HepG2 (cell line): Measurements from ENCODE around the gene LDB3. TPM values are rescaled to one million over a fixed set of nuclear protein-coding genes. Genes with fewer than 3 reads are reported as not detected.
A peak's percentile ranks its signal among the peaks of the same experiment; 100 is the strongest.

Experiments used
- ATAC-seq: fragments of 200-7000 bp; cut with Tn5 transposase; 3 replicates; pipeline ENCODE4 v1.9.1; 2020; ENCODE audit warnings: mild to moderate bottlenecking, moderate library complexity
- BruUV-seq: library from RNA; stranded (reverse); fragments of 400-500 nt; replicated peaks from 2 replicates; lab custom pipeline; 2021; lab: Mats Ljungman, UMichigan
- CTCF ChIA-PET: fragments of 300-600 bp; formaldehyde crosslinking; extraction: SDS; loops from one replicate; lab custom pipeline; 2021; ENCODE audit warnings: low total read pairs, inconsistent platforms, low intra/inter-chr PET ratio; lab: Yijun Ruan, JAX
- POLR2A ChIA-PET: fragments of 350-600 bp; sonication (Branson Sonifier 250); formaldehyde crosslinking; loops from one replicate; lab custom pipeline; 2020; ENCODE audit warnings: antibody characterized with exemption, inconsistent platforms; lab: Yijun Ruan, JAX
- DNase-seq: peaks from one replicate; pipeline ENCODE4 v3.0.0-alpha.2; 2015; ENCODE audit warnings: low spot score
- FAIRE-seq: peaks from 3 replicates; lab custom pipeline; 2011; peaks lifted over from hg19 to GRCh38; lab: Jason Lieb, UNC
- H2AFZ ChIP-seq: one replicate; pipeline ENCODE4 v1.6.1; 2011; ENCODE audit warnings: low read length, inconsistent platforms
- H3K27ac ChIP-seq: fragments of 300-600 bp; 3 replicates; pipeline ENCODE4 v1.8.0; 2011; ENCODE audit warnings: mixed run types, mild to moderate bottlenecking, mixed read lengths, low read length, inconsistent platforms; ENCODE audit not compliant: insufficient read depth; ENCODE audit errors: extremely low read length
- H3K27me3 ChIP-seq, 2 experiments: fragments of 200-600 bp in 1 of 2; 2 replicates in 1 of 2; 3 replicates in 1 of 2; pipeline versions ENCODE4 v1.6.0 to v1.8.0; 2011; ENCODE audit warnings: low read length in 2 of 2, mild to moderate bottlenecking in 2 of 2, moderate library complexity in 2 of 2, inconsistent platforms in 1 of 2; ENCODE audit not compliant: insufficient read depth in 2 of 2, control insufficient read depth in 1 of 2
- H3K36me3 ChIP-seq, 2 experiments: fragments of 200-600 bp in 1 of 2; replicated peaks in 1 of 2; 2 replicates in 1 of 2; 3 replicates in 1 of 2; pipeline versions ENCODE4 v1.5.1 to v1.8.0; 2011; ENCODE audit warnings: low read length in 2 of 2, inconsistent platforms in 1 of 2; ENCODE audit not compliant: insufficient read depth in 2 of 2, control insufficient read depth in 1 of 2
- H3K4me1 ChIP-seq: 2 replicates; pipeline ENCODE4 v1.5.1; 2012; ENCODE audit warnings: low read length, inconsistent platforms; ENCODE audit not compliant: insufficient read depth
- H3K4me2 ChIP-seq: 2 replicates; pipeline ENCODE4 v1.6.0; 2011; ENCODE audit warnings: low read depth, low read length, inconsistent platforms
- H3K4me3 ChIP-seq, 3 experiments: fragments of 200-600 bp in 1 of 3; sonication (generic), shearing (Covaris generic) in 1 of 3; replicated peaks in 1 of 3; 2 replicates each; pipeline ENCODE4 v1.5.1; 2011 to 2016; ENCODE audit warnings: low read length in 3 of 3, inconsistent platforms in 2 of 3, low read depth in 2 of 3, mild to moderate bottlenecking in 2 of 3, control low read depth in 1 of 3, mixed read lengths in 1 of 3; ENCODE audit not compliant: insufficient read depth in 1 of 3
- H3K79me2 ChIP-seq: one replicate; pipeline ENCODE4 v1.6.1; 2011; ENCODE audit warnings: low read length, inconsistent platforms; ENCODE audit not compliant: insufficient read depth
- H3K9ac ChIP-seq: 2 replicates; pipeline ENCODE4 v1.6.0; 2011; ENCODE audit warnings: mild to moderate bottlenecking, low read depth, low read length, inconsistent platforms; ENCODE audit not compliant: insufficient read depth
- H3K9me3 ChIP-seq: 2 replicates; pipeline ENCODE4 v1.5.1; 2012; ENCODE audit warnings: mild to moderate bottlenecking, low read length
- H4K20me1 ChIP-seq: 2 replicates; pipeline ENCODE4 v1.6.0; 2011; ENCODE audit warnings: inconsistent platforms, mild to moderate bottlenecking, low read length, moderate library complexity; ENCODE audit not compliant: insufficient read depth
- HNF4G ChIP-seq, 2 experiments: sonication (generic) in 1 of 2; formaldehyde crosslinking in 1 of 2; IDR thresholded peaks; 2 replicates each; pipeline versions ENCODE4 v1.4.0 to v1.6.1; 2011 to 2020; ENCODE audit warnings: borderline replicate concordance in 2 of 2, low read depth in 2 of 2, mild to moderate bottlenecking in 2 of 2, low read length in 1 of 2, missing genetic modification reagents in 1 of 2, moderate library complexity in 1 of 2
- NR3C1 ChIP-seq: sonication (generic); formaldehyde crosslinking; IDR thresholded peaks from 2 replicates; pipeline ENCODE4 v1.4.0; 2020; ENCODE audit warnings: missing genetic modification reagents
- ZMAT3 ChIP-seq: sonication (generic); formaldehyde crosslinking; conservative IDR thresholded peaks from 2 replicates; pipeline ENCODE4 v1.7.0; 2021; ENCODE audit warnings: missing genetic modification reagents
- ZNF136 ChIP-seq: sonication (generic); formaldehyde crosslinking; IDR thresholded peaks from 2 replicates; pipeline ENCODE4 v1.8.1; 2022; ENCODE audit warnings: low read depth, mild to moderate bottlenecking, moderate library complexity, missing genetic modification reagents
- ZNF629 ChIP-seq: sonication (generic); formaldehyde crosslinking; conservative IDR thresholded peaks from 2 replicates; pipeline ENCODE4 v1.5.0; 2020; ENCODE audit warnings: missing genetic modification reagents
- WGBS: methylation state at CpG from one replicate; pipeline ENCODE4 v1.1.6; 2017; ENCODE audit warnings: low lambda C conversion rate; 5-methylcytosine and 5-hydroxymethylcytosine counted together
- in situ Hi-C: cut with HindIII; loops from 2 replicates; pipeline ENCODE4 v1.10.0; 2017; ENCODE audit warnings: low pct_unique_long_range_greater_than_20kb; ENCODE audit not compliant: extremely low pct_ligation_motif_present
- intact Hi-C: fragments of 100-400 bp; cut with micrococcal nuclease; formaldehyde crosslinking; loops from one replicate; pipeline ENCODE4 v1.10.0; 2022; ENCODE audit not compliant: unreplicated experiment
- polyA plus RNA-seq, 8 experiments: library from polyadenylated mRNA; depleted of rRNA in 3 of 8; stranded (reverse) in 7 of 8; unstranded in 1 of 8; fragments of >200 nt; fragmentation: Illumina TruSeq in 4 of 8; extraction: Trizol in 4 of 8; gene quantifications; 2 replicates each; pipeline versions ENCODE4 v1.2.1 to v1.2.3, GENCODE V29; 2011 to 2016; ENCODE audit warnings: low read depth in 4 of 8, missing spikeins in 1 of 8, mixed read lengths in 1 of 8; ENCODE audit not compliant: insufficient read depth in 1 of 8
- total RNA-seq, 5 experiments: library from RNA; depleted of rRNA; stranded (reverse); fragments of >200 nt; fragmentation: Illumina TruSeq; extraction: Trizol; gene quantifications; 2 replicates each; pipeline ENCODE4 v1.2.3, GENCODE V29; 2016; ENCODE audit warnings: low read depth in 1 of 5
- TF ChIP-seq, protein P1 (sequence below): sonication (generic); formaldehyde crosslinking; IDR thresholded peaks from 2 replicates; pipeline ENCODE4 v1.4.0; 2020; ENCODE audit warnings: missing genetic modification reagents, borderline replicate concordance
- TF ChIP-seq, protein P2 (sequence below), 2 experiments: sonication (generic) in 1 of 2; formaldehyde crosslinking in 1 of 2; IDR thresholded peaks; 2 replicates each; pipeline versions ENCODE4 v1.6.1 to v1.9.0; 2014 to 2022; ENCODE audit warnings: antibody characterized with exemption in 1 of 2, borderline replicate concordance in 1 of 2, inconsistent platforms in 1 of 2, low read depth in 1 of 2, missing genetic modification reagents in 1 of 2
- TF ChIP-seq, protein P3 (sequence below), 2 experiments: sonication (generic) in 1 of 2; formaldehyde crosslinking in 1 of 2; IDR thresholded peaks; 2 replicates each; pipeline versions ENCODE4 v1.5.1 to v1.6.1; 2011 to 2020; ENCODE audit warnings: borderline replicate concordance in 1 of 2, low read depth in 1 of 2, low read length in 1 of 2, mild to moderate bottlenecking in 1 of 2, missing genetic modification reagents in 1 of 2, moderate library complexity in 1 of 2

The LDB3 gene
- total and polyA plus RNA-seq, 2 of the 13 experiments (the other 11 are each of a cell fraction or from before 2014, with no cell fraction given), result not detected

DNA sequence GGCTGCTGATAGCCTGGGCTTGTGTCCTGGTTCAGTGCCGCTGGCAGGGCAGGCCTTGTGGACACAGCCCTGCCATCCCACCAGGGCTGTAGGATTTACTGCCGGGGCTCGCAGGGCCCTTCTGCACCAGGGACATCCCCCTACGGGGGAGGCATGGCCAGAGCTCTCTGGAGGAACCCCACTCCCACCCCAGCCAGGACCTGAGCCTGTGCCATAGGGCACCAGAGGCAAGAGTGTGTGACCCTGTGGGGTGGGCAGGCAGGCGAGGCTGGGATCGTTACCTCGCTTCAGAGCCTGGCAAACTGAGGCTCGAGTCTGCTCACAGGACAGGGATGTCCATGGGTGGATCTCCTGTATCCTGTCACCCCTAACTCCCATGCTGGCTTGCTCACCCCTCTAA lies 2.6 kb downstream of the LDB3 start (continued):
- TF ChIP-seq, protein P1, sequence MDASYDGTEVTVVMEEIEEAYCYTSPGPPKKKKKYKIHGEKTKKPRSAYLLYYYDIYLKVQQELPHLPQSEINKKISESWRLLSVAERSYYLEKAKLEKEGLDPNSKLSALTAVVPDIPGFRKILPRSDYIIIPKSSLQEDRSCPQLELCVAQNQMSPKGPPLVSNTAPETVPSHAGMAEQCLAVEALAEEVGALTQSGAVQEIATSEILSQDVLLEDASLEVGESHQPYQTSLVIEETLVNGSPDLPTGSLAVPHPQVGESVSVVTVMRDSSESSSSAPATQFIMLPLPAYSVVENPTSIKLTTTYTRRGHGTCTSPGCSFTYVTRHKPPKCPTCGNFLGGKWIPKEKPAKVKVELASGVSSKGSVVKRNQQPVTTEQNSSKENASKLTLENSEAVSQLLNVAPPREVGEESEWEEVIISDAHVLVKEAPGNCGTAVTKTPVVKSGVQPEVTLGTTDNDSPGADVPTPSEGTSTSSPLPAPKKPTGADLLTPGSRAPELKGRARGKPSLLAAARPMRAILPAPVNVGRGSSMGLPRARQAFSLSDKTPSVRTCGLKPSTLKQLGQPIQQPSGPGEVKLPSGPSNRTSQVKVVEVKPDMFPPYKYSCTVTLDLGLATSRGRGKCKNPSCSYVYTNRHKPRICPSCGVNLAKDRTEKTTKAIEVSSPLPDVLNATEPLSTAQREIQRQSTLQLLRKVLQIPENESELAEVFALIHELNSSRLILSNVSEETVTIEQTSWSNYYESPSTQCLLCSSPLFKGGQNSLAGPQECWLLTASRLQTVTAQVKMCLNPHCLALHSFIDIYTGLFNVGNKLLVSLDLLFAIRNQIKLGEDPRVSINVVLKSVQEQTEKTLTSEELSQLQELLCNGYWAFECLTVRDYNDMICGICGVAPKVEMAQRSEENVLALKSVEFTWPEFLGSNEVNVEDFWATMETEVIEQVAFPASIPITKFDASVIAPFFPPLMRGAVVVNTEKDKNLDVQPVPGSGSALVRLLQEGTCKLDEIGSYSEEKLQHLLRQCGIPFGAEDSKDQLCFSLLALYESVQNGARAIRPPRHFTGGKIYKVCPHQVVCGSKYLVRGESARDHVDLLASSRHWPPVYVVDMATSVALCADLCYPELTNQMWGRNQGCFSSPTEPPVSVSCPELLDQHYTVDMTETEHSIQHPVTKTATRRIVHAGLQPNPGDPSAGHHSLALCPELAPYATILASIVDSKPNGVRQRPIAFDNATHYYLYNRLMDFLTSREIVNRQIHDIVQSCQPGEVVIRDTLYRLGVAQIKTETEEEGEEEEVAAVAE (CRISPR knock-in tag), result no peak
- TF ChIP-seq ZMAT3 (CRISPR knock-in tag), result no peak

DNA sequence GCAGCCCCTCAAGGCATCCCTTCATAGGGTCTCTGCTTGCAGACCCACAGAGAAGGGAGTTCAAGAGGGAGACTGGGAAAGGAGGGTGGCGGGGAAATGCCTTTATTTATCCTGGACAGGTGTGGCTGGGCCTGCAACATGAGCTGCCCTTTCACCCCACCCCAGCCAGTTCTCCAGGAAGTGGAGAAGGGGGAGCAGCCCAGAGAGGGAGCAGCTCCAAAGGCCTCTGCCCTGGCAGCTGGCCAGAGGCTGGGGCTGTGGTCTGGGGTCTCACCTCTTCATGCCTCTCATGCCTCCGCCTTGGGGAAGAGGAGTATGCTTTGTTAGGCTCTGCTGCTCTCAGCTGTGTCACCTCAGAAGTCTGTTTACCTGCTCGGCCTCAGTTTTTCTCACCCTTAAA lies 3.1 kb downstream of the LDB3 start:
- Histone ChIP-seq H3K79me2 (no peaks in the 10 kb centered on the region), H3K27ac (no peak overlapping the region), H3K9ac (no peak overlapping the region), H3K4me3 (no peak overlapping the region), H3K27me3 (peaks cover 9 to 66% of the 10 kb centered on the region in 2 experiments; a peak in 4 of 5 replicates), H4K20me1 (no peaks in the 10 kb centered on the region; the same call in 1 of the 2 replicates), H3K9me3 (no peaks in the 10 kb centered on the region), H3K36me3 (no peaks in the 10 kb centered on the region), H2AFZ (no peak overlapping the region), H3K4me1 (no peaks in the 10 kb centered on the region), H3K4me2 (no peak overlapping the region)
- intact Hi-C loops (no loop called here), in situ Hi-C loops (no loop called here)
- CTCF ChIA-PET, result no interaction called here
- DNase-seq, result no peak
- WGBS, result 0% methylated on average over 1 of the region's 3 CpGs
- ATAC-seq, result no peak
- BruUV-seq, result no TSS peak
- TF ChIP-seq, protein P2, sequence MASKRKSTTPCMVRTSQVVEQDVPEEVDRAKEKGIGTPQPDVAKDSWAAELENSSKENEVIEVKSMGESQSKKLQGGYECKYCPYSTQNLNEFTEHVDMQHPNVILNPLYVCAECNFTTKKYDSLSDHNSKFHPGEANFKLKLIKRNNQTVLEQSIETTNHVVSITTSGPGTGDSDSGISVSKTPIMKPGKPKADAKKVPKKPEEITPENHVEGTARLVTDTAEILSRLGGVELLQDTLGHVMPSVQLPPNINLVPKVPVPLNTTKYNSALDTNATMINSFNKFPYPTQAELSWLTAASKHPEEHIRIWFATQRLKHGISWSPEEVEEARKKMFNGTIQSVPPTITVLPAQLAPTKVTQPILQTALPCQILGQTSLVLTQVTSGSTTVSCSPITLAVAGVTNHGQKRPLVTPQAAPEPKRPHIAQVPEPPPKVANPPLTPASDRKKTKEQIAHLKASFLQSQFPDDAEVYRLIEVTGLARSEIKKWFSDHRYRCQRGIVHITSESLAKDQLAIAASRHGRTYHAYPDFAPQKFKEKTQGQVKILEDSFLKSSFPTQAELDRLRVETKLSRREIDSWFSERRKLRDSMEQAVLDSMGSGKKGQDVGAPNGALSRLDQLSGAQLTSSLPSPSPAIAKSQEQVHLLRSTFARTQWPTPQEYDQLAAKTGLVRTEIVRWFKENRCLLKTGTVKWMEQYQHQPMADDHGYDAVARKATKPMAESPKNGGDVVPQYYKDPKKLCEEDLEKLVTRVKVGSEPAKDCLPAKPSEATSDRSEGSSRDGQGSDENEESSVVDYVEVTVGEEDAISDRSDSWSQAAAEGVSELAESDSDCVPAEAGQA (IDR thresholded peaks at IDR 0.05; ENCODE audit: low read depth), result no peak
- TF ChIP-seq, protein P2 (CRISPR knock-in tag; IDR thresholded peaks at IDR 0.05; ENCODE audit: borderline replicate concordance), result no peak
- TF ChIP-seq ZNF629 (CRISPR knock-in tag) (peak; percentile 70), ZNF136 (CRISPR knock-in tag) (no peak), HNF4G (IDR thresholded peaks at IDR 0.05; ENCODE audit: borderline replicate concordance, low read depth, low read length) (no peak), HNF4G (CRISPR knock-in tag; IDR thresholded peaks at IDR 0.05; ENCODE audit: borderline replicate concordance, low read depth) (no peak), NR3C1 (CRISPR knock-in tag) (no peak)
- TF ChIP-seq, protein P3, sequence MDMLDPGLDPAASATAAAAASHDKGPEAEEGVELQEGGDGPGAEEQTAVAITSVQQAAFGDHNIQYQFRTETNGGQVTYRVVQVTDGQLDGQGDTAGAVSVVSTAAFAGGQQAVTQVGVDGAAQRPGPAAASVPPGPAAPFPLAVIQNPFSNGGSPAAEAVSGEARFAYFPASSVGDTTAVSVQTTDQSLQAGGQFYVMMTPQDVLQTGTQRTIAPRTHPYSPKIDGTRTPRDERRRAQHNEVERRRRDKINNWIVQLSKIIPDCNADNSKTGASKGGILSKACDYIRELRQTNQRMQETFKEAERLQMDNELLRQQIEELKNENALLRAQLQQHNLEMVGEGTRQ (IDR thresholded peaks at IDR 0.05; ENCODE audit: low read depth, low read length), result no peak
- TF ChIP-seq, protein P3 (CRISPR knock-in tag; IDR thresholded peaks at IDR 0.05; ENCODE audit: borderline replicate concordance), result no peak
- no peak for FAIRE-seq
- POLR2A ChIA-PET, result no interaction called here
